Liver (tissue), 9 donors: ENCODE results near the gene RDH12. TPM values are rescaled to one million over a fixed set of nuclear protein-coding genes. Genes with fewer than 3 reads are reported as not detected.

ENCODE experiments used
- DNase-seq: peaks from one replicate; pipeline ENCODE4 v3.0.0-alpha.2; 2017; ENCODE audit warnings: low spot score
- H3K27ac ChIP-seq, 2 donors: one replicate each; pipeline ENCODE4 v1.7.0; 2013; ENCODE audit warnings: inconsistent platforms in 2 of 2, low read length in 2 of 2, control low read depth in 1 of 2, low read depth in 1 of 2, mild to moderate bottlenecking in 1 of 2
- H3K27me3 ChIP-seq, 4 donors: one replicate each; pipeline versions ENCODE4 v1.6.1 to v1.7.0; 2013; ENCODE audit warnings: low read length in 3 of 4, inconsistent platforms in 1 of 4, mild to moderate bottlenecking in 1 of 4, moderate library complexity in 1 of 4; ENCODE audit not compliant: control insufficient read depth in 4 of 4, insufficient read depth in 4 of 4
- H3K36me3 ChIP-seq, 4 donors: one replicate each; pipeline versions ENCODE4 v1.6.1 to v1.7.0; 2013; ENCODE audit warnings: low read length in 3 of 4, mild to moderate bottlenecking in 3 of 4, low read depth in 1 of 4, moderate library complexity in 1 of 4; ENCODE audit not compliant: control insufficient read depth in 4 of 4, insufficient read depth in 3 of 4
- H3K4me1 ChIP-seq, 4 donors: one replicate each; pipeline versions ENCODE4 v1.6.1 to v1.7.0; 2013; ENCODE audit warnings: low read length in 3 of 4, mild to moderate bottlenecking in 3 of 4, moderate library complexity in 1 of 4; ENCODE audit not compliant: control insufficient read depth in 4 of 4, insufficient read depth in 4 of 4
- H3K4me3 ChIP-seq, 3 donors: one replicate each; pipeline versions ENCODE4 v1.6.1 to v1.7.0; 2013; ENCODE audit warnings: low read length in 3 of 3, control low read depth in 1 of 3, low read depth in 1 of 3, mild to moderate bottlenecking in 1 of 3
- H3K9ac ChIP-seq, 2 donors: one replicate each; pipeline ENCODE4 v1.7.0; 2013; ENCODE audit warnings: low read length in 2 of 2, mild to moderate bottlenecking in 2 of 2, moderate library complexity in 2 of 2, control low read depth in 1 of 2, low read depth in 1 of 2
- H3K9me3 ChIP-seq, 4 donors: one replicate each; pipeline versions ENCODE4 v1.6.1 to v1.7.0; 2013; ENCODE audit warnings: low read length in 3 of 4; ENCODE audit not compliant: control insufficient read depth in 4 of 4
- EGR1 ChIP-seq, 2 donors: IDR thresholded peaks; 2 replicates each; pipeline ENCODE4 v1.6.1; 2016 to 2018; ENCODE audit warnings: antibody characterized with exemption in 2 of 2, low read depth in 2 of 2
- FOXA1 ChIP-seq: IDR thresholded peaks from 2 replicates; pipeline ENCODE4 v1.6.1; 2016; ENCODE audit warnings: antibody characterized with exemption
- FOXA2 ChIP-seq: IDR thresholded peaks from 2 replicates; pipeline ENCODE4 v1.6.1; 2016; ENCODE audit warnings: antibody characterized with exemption
- GABPA ChIP-seq, 2 donors: IDR thresholded peaks in 1 of 2; conservative IDR thresholded peaks in 1 of 2; 2 replicates each; pipeline ENCODE4 v1.6.1; 2016; ENCODE audit warnings: antibody characterized with exemption in 2 of 2, mild to moderate bottlenecking in 1 of 2, moderate library complexity in 1 of 2
- HNF4A ChIP-seq, 2 donors: conservative IDR thresholded peaks; 2 replicates each; pipeline ENCODE4 v1.6.1; 2016; ENCODE audit warnings: antibody characterized with exemption in 2 of 2, mild to moderate bottlenecking in 2 of 2
- HNF4G ChIP-seq: IDR thresholded peaks from 2 replicates; pipeline ENCODE4 v1.6.1; 2016; ENCODE audit warnings: antibody characterized with exemption
- JUND ChIP-seq, 2 donors: IDR thresholded peaks; 2 replicates each; pipeline ENCODE4 v1.6.1; 2016; ENCODE audit warnings: antibody characterized with exemption in 2 of 2
- NR2F2 ChIP-seq: IDR thresholded peaks from 2 replicates; pipeline ENCODE4 v1.6.1; 2016; ENCODE audit warnings: antibody characterized with exemption
- RAD21 ChIP-seq, 2 donors: IDR thresholded peaks; 2 replicates each; pipeline ENCODE4 v1.6.1; 2016; ENCODE audit warnings: antibody characterized with exemption in 2 of 2, mild to moderate bottlenecking in 2 of 2
- RXRA ChIP-seq, 2 donors: IDR thresholded peaks; 2 replicates each; pipeline ENCODE4 v1.6.1; 2017 to 2018; ENCODE audit warnings: antibody characterized with exemption in 2 of 2, mild to moderate bottlenecking in 1 of 2
- SP1 ChIP-seq: IDR thresholded peaks from 2 replicates; pipeline ENCODE4 v1.6.1; 2018; ENCODE audit warnings: antibody characterized with exemption, mild to moderate bottlenecking
- YY1 ChIP-seq: IDR thresholded peaks from 2 replicates; pipeline ENCODE4 v1.6.1; 2016; ENCODE audit warnings: antibody characterized with exemption, mild to moderate bottlenecking
- WGBS: extraction: QIAGEN DNeasy Blood & Tissue Kit; methylation state at CpG from one replicate; pipeline ENCODE4 v1.1.7; 2013; 5-methylcytosine and 5-hydroxymethylcytosine counted together
- polyA plus RNA-seq, 2 donors: library from polyadenylated mRNA; stranded (reverse) in 1 of 2; unstranded in 1 of 2; fragments of 200-250 nt in 1 of 2; fragments of >200 nt in 1 of 2; fragmentation: Nextera tagmentation in 1 of 2; extraction: Ambion mirVana in 1 of 2; gene quantifications; one replicate each; pipeline versions ENCODE4 v1.2.1 to v1.2.3, GENCODE V29; 2013 to 2015
- total RNA-seq, 2 donors: library from RNA; depleted of rRNA; stranded (reverse); fragments of >200 nt; gene quantifications; one replicate each; pipeline ENCODE4 v1.2.3, GENCODE V29; 2014
- TF ChIP-seq, protein P1 (sequence below): fragments of 150-350 bp; IDR thresholded peaks from 2 replicates; pipeline ENCODE4 v1.5.1; 2017; ENCODE audit warnings: improper control_type of control experiment, low read depth, low read length; ENCODE audit not compliant: missing input control
- TF ChIP-seq, protein P2 (sequence below): IDR thresholded peaks from 2 replicates; pipeline ENCODE4 v1.6.1; 2016; ENCODE audit warnings: antibody characterized with exemption
- TF ChIP-seq, protein P3 (sequence below): IDR thresholded peaks from 2 replicates; pipeline ENCODE4 v1.6.1; 2016; ENCODE audit warnings: antibody characterized with exemption
- donor health status: healthy.
- donor health status: healthy.
- donor health status: healthy.
- donor health status: healthy.
- donor health status: healthy.

Gene RDH12
- total and polyA plus RNA-seq, 4 donors = 0.09 to 3.4 (median 0.91) TPM

DNA sequence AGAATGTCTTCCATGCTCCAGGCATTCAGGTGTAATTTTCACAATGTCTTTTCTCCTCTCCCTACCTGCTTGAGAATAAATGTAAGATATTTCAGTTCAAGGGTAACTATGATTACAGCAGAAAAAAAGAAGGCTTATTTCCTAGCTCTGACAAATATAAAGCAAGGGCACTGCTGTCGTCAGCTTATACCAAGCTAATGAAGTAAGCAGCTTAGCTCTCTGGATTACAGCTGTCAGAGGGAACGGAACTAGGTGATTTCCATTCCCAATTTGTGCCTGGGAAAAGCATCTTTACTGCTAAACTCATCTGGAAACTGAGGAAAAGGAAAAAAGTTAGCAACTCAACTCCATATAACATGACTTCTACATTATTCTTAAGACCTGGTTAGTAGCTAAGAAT, 58.2 kb downstream of the RDH12 start:
- no peak for DNase-seq
- no peak for TF ChIP-seq RAD21 (IDR thresholded peaks at IDR 0.05)
- TF ChIP-seq EGR1 (IDR thresholded peaks at IDR 0.05; ENCODE audit: low read depth in 2 of 2) = no peak
- TF ChIP-seq FOXA1 = no peak
- no peak for TF ChIP-seq SP1
- TF ChIP-seq HNF4G = no peak
- TF ChIP-seq JUND (IDR thresholded peaks at IDR 0.05) = no peak
- TF ChIP-seq GABPA (IDR thresholded peaks at IDR 0.05 in 1 of 2, conservative IDR thresholded peaks at IDR 0.05 in 1 of 2) = no peak
- TF ChIP-seq, protein P1, sequence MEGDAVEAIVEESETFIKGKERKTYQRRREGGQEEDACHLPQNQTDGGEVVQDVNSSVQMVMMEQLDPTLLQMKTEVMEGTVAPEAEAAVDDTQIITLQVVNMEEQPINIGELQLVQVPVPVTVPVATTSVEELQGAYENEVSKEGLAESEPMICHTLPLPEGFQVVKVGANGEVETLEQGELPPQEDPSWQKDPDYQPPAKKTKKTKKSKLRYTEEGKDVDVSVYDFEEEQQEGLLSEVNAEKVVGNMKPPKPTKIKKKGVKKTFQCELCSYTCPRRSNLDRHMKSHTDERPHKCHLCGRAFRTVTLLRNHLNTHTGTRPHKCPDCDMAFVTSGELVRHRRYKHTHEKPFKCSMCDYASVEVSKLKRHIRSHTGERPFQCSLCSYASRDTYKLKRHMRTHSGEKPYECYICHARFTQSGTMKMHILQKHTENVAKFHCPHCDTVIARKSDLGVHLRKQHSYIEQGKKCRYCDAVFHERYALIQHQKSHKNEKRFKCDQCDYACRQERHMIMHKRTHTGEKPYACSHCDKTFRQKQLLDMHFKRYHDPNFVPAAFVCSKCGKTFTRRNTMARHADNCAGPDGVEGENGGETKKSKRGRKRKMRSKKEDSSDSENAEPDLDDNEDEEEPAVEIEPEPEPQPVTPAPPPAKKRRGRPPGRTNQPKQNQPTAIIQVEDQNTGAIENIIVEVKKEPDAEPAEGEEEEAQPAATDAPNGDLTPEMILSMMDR = no peak
- Histone ChIP-seq H3K9me3 (no peaks in the 10 kb centered on the region), H3K36me3 (peaks cover 0 to 32% (median 17%) of the 10 kb centered on the region in 4 donors), H3K4me1 (no peaks in the 10 kb centered on the region), H3K4me3 (no peak overlapping the region), H3K27me3 (no peaks in the 10 kb centered on the region), H3K27ac (no peak overlapping the region), H3K9ac (no peak overlapping the region)
- WGBS = 95% methylated on average over 2 of the region's 2 CpGs

DNA sequence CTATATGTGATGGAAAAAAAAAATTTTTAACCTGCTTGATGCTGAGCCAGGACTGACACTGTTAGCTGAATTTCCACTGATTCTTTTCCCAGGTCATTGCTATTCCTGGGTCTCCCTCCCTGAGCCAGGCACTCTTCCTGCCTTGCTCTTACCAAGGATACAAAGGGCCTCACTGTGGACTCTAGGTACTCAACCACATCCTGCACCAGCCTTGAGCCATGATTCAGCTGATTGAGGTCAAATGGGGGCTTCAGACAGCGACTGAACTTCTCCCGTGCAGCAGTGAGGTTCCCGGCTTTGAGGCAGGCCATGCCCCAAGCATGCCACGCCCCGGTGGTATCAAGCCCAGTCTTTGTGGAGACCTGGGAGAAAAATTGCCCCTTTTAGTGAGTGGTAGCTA, 60.4 kb downstream of the RDH12 start:
- DNase-seq = no peak
- Histone ChIP-seq H3K36me3 (peaks cover 4 to 45% (median 24%) of the 10 kb centered on the region in 4 donors), H3K4me1 (no peaks in the 10 kb centered on the region), H3K27me3 (no peaks in the 10 kb centered on the region), H3K9me3 (no peaks in the 10 kb centered on the region), H3K4me3 (no peak overlapping the region), H3K9ac (no peak overlapping the region), H3K27ac (no peak overlapping the region)
- TF ChIP-seq RAD21 (IDR thresholded peaks at IDR 0.05) (no peak), FOXA2 (no peak), YY1 (no peak), RXRA (IDR thresholded peaks at IDR 0.05) (no peak), HNF4G (no peak), FOXA1 (no peak), JUND (IDR thresholded peaks at IDR 0.05) (no peak), SP1 (no peak), NR2F2 (no peak), HNF4A (conservative IDR thresholded peaks at IDR 0.05) (no peak)
- TF ChIP-seq, protein P2, sequence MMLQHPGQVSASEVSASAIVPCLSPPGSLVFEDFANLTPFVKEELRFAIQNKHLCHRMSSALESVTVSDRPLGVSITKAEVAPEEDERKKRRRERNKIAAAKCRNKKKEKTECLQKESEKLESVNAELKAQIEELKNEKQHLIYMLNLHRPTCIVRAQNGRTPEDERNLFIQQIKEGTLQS = no peak
- TF ChIP-seq, protein P1 = no peak
- TF ChIP-seq, protein P3, sequence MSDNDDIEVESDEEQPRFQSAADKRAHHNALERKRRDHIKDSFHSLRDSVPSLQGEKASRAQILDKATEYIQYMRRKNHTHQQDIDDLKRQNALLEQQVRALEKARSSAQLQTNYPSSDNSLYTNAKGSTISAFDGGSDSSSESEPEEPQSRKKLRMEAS = no peak
- 93% methylated on average over 5 of the region's 5 CpGs for WGBS
